Subcutaneous abdominal adipose tissue (tissue), 5 donors: Measurements from ENCODE around the gene BID.

Source experiments
- H3K27ac ChIP-seq: one replicate; pipeline ENCODE4 v1.7.0; 2013; ENCODE audit warnings: low read depth, mild to moderate bottlenecking, inconsistent platforms, low read length, moderate library complexity
- H3K27me3 ChIP-seq, 5 donors: one replicate each; pipeline ENCODE4 v1.7.0; 2013; ENCODE audit warnings: low read length in 5 of 5, inconsistent platforms in 1 of 5; ENCODE audit not compliant: control insufficient read depth in 5 of 5, insufficient read depth in 4 of 5
- H3K36me3 ChIP-seq, 5 donors: one replicate each; pipeline ENCODE4 v1.7.0; 2013; ENCODE audit warnings: low read length in 5 of 5; ENCODE audit not compliant: control insufficient read depth in 5 of 5, insufficient read depth in 5 of 5
- H3K4me1 ChIP-seq, 5 donors: one replicate each; pipeline ENCODE4 v1.7.0; 2013; ENCODE audit warnings: low read length in 5 of 5, mild to moderate bottlenecking in 3 of 5, moderate library complexity in 1 of 5; ENCODE audit not compliant: control insufficient read depth in 5 of 5, insufficient read depth in 5 of 5
- H3K4me3 ChIP-seq, 5 donors: one replicate each; pipeline ENCODE4 v1.7.0; 2013; ENCODE audit warnings: low read length in 5 of 5, low read depth in 1 of 5
- H3K9ac ChIP-seq, 5 donors: one replicate each; pipeline ENCODE4 v1.7.0; 2013; ENCODE audit warnings: low read length in 5 of 5, mild to moderate bottlenecking in 4 of 5, moderate library complexity in 3 of 5
- H3K9me3 ChIP-seq, 5 donors: one replicate each; pipeline ENCODE4 v1.7.0; 2013; ENCODE audit warnings: low read length in 5 of 5; ENCODE audit not compliant: control insufficient read depth in 5 of 5
- donor health status: healthy.
- donor health status: healthy.
- donor health status: healthy.
- donor health status: healthy.
- donor health status: healthy.

BID gene

DNA sequence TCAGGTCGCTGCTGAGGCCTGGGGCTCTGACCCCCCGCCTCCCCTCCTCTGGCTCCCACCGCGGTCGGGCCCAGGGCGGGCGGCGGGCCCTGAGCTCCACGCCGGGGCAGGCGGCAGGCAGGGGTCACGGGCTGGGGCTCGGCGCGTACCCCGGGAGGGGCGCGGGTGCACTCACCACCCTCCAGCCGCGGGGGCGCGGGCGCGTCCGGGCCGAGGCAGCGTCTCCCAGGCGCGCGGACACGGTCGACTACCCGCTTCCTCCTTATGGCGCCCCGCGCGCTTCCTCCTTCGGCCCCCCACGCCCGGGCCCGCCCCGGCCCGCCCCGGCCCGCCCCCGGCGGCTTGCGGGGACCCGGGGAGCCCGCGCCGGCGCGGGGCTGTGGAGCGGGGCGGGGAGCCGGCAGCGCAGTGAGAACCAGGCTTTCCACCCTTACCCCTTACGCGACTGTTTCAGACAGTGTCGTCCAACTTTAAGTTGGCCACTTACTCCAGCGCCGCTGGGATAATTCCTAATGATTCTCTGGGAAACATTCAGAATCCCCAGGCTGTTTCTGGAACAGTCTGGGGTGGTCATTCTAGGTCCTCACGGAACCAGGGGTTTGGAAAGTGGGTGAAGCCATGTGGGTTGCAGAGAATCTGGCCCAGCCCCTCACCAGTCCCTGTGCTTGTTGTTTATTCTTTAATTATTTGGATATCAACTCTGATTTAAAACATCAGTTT lies at the start of gene BID:
Gene BID (minus strand): TSS at position 264 of the 720 bp plus-strand sequence. CDS start 24,353 bp downstream, outside the sequence.
- no peaks in the 10 kb centered on the region for H3K9me3 ChIP-seq
- H3K9ac ChIP-seq, result peak within 1 kb of the TSS in 4 of 5 donors; percentile 68 to 78 (median 72)
- peaks cover 4 to 65% (median 40%) of the 10 kb centered on the region in 5 donors for H3K4me1 ChIP-seq
- H3K36me3 ChIP-seq, result no peaks in the 10 kb centered on the region
- H3K27me3 ChIP-seq, result no peaks in the 10 kb centered on the region
- H3K27ac ChIP-seq, result no peak within 1 kb of the TSS
- peak within 1 kb of the TSS; percentile 68 to 74 (median 72) for H3K4me3 ChIP-seq

DNA sequence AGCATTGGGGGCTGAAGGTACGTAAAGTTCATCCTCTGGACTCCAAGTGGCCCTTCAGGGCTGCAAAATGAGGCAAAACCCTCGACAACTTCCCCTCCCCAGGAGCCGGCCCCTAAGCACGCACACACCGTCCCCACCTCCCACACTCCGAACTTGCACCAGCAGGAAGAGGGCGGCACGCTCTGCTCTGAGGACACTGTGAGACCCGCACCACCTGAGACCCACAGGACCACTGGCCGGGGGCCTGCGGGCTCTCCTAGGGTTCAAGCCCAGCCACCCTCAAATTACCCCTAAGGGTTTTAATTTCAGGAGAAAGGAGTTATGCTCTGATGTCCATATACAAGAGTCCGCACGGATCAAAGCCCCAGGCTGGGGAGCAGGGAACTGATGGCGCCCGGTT lies 49.7 kb upstream of the BID start:
- Histone ChIP-seq H3K4me1 (no peaks in the 10 kb centered on the region), H3K36me3 (peaks cover 0 to 78% (median 60%) of the 10 kb centered on the region in 5 donors), H3K4me3 (no peak overlapping the region), H3K9ac (no peak overlapping the region), H3K27ac (no peak overlapping the region), H3K9me3 (no peaks in the 10 kb centered on the region), H3K27me3 (no peaks in the 10 kb centered on the region)

- Histone ChIP-seq H3K36me3 (peaks cover 0 to 78% (median 59%) of the 10 kb centered on the region in 5 donors), H3K9me3 (no peaks in the 10 kb centered on the region), H3K27me3 (no peaks in the 10 kb centered on the region), H3K4me3 (no peak overlapping the region), H3K27ac (no peak overlapping the region), H3K9ac (no peak overlapping the region), H3K4me1 (no peaks in the 10 kb centered on the region)
Measured at GRCh38 chr22:17823226-17823625, 49.0 kb upstream of the BID start.

DNA sequence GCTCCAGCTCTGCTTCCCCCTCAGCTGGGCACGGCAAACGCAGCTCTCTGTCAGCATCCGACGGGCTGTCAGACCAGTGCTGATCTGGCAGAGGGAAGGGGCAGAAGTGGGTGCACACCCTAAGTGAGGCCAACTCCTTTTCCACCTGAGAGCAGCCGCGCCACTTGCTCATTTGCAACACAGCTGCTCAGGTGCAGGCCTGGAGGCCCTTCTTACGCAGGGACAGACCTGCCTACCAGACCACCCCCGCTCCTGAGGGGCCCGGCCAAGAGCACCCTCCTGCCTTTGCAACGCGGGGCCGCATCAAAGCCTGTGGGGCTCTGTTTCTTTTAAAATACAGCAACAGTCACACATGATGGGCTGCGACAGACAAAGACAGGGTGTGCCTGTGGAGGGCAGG lies 47.8 kb upstream of the BID start:
- Histone ChIP-seq H3K36me3 (peaks cover 0 to 77% (median 56%) of the 10 kb centered on the region in 5 donors), H3K27me3 (no peaks in the 10 kb centered on the region), H3K4me3 (no peak overlapping the region), H3K4me1 (no peaks in the 10 kb centered on the region), H3K27ac (no peak overlapping the region), H3K9ac (no peak overlapping the region), H3K9me3 (no peaks in the 10 kb centered on the region)

- Histone ChIP-seq H3K4me3 (no peak overlapping the region), H3K4me1 (no peaks in the 10 kb centered on the region), H3K27ac (no peak overlapping the region), H3K9ac (no peak overlapping the region), H3K36me3 (peaks cover 0 to 78% (median 59%) of the 10 kb centered on the region in 5 donors), H3K27me3 (no peaks in the 10 kb centered on the region), H3K9me3 (no peaks in the 10 kb centered on the region)
Measured at GRCh38 chr22:17820879-17821439, 46.7 kb upstream of the BID start.

- no peaks in the 10 kb centered on the region for H3K4me1 ChIP-seq
- H3K27me3 ChIP-seq, result no peaks in the 10 kb centered on the region
- H3K4me3 ChIP-seq, result no peak overlapping the region
- no peak overlapping the region for H3K9ac ChIP-seq
- H3K27ac ChIP-seq, result no peak overlapping the region
- H3K9me3 ChIP-seq, result no peaks in the 10 kb centered on the region
- H3K36me3 ChIP-seq, result peaks cover 0 to 80% (median 68%) of the 10 kb centered on the region in 5 donors
Measured at GRCh38 chr22:17818649-17819048, 44.4 kb upstream of the BID start.

- Histone ChIP-seq H3K4me1 (no peaks in the 10 kb centered on the region), H3K27me3 (no peaks in the 10 kb centered on the region), H3K36me3 (peaks cover 0 to 83% (median 73%) of the 10 kb centered on the region in 5 donors), H3K27ac (no peak overlapping the region), H3K4me3 (no peak overlapping the region), H3K9me3 (no peaks in the 10 kb centered on the region), H3K9ac (no peak overlapping the region)
Measured at GRCh38 chr22:17818180-17818579, 43.9 kb upstream of the BID start.

DNA sequence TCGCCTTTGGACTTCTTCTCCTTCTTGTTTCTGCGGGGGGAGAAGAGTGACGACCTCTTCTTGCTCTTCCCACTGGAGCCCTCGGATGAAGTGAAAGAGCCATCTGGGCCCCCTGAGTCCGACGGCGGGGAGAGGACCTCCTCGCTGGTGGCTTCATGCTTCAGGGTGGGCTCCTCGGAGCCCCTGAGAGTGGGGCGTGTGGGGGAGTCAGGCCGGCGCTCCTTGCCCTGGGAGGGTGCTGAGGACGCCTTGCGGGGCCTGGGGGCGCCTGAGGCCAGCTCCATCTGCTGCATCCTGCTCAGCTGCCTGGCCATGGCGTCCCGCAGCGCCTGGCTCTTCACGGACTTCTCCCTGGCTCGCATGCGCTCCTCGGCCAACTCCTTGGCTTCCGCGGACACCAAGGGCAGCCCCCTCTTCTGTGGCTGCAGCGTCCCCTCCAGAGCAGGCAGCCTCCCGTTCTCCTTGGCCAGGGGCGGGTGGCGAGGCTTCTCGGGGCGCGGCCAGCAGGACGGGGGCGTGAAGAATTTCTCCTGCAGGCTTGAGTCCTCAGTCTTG lies 43.3 kb upstream of the BID start:
- H3K9me3 ChIP-seq, result no peaks in the 10 kb centered on the region
- H3K9ac ChIP-seq, result no peak overlapping the region
- H3K4me1 ChIP-seq, result no peaks in the 10 kb centered on the region
- H3K4me3 ChIP-seq, result no peak overlapping the region
- no peaks in the 10 kb centered on the region for H3K27me3 ChIP-seq
- H3K27ac ChIP-seq, result no peak overlapping the region
- H3K36me3 ChIP-seq, result peaks cover 0 to 83% (median 69%) of the 10 kb centered on the region in 5 donors

- Histone ChIP-seq H3K9ac (no peak overlapping the region), H3K27me3 (no peaks in the 10 kb centered on the region), H3K4me1 (no peaks in the 10 kb centered on the region), H3K27ac (no peak overlapping the region), H3K4me3 (no peak overlapping the region), H3K9me3 (no peaks in the 10 kb centered on the region), H3K36me3 (peaks cover 0 to 83% (median 68%) of the 10 kb centered on the region in 5 donors)
Measured at GRCh38 chr22:17817079-17817478, 42.8 kb upstream of the BID start.

GRCh38 chr22:17816649-17817048 lies 42.4 kb upstream of the BID start:
- Histone ChIP-seq H3K4me3 (no peak overlapping the region), H3K9ac (no peak overlapping the region), H3K9me3 (no peaks in the 10 kb centered on the region), H3K27me3 (no peaks in the 10 kb centered on the region), H3K27ac (no peak overlapping the region), H3K4me1 (no peaks in the 10 kb centered on the region), H3K36me3 (peaks cover 0 to 82% (median 67%) of the 10 kb centered on the region in 5 donors)
